Measurements from ENCODE around the gene ESCO1. TPM values are rescaled to one million over a fixed set of nuclear protein-coding genes. Genes with fewer than 3 reads are reported as not detected.

The ESCO1 gene
- total and polyA plus RNA-seq, 2 of the 13 experiments (the other 11 are each of a cell fraction or from before 2014, with no cell fraction given) = 6.3 to 19.4 TPM

- 0 out of 2 replicates have a peak, but pooled peaks have one; percentile 17 for TF ChIP-seq ZKSCAN1 (IDR thresholded peaks at IDR 0.05; ENCODE audit: low read length)
- TF ChIP-seq CAMTA2 (CRISPR knock-in tag; IDR thresholded peaks at IDR 0.05; ENCODE audit: borderline replicate concordance) = peak; percentile 58; the same call in 1 of the 2 replicates
- 0 out of 2 replicates have a peak, but pooled peaks have one; percentile 24 for TF ChIP-seq HNRNPL (IDR thresholded peaks at IDR 0.05; ENCODE audit: low read depth, low read length)
- TF ChIP-seq PAF1 (CRISPR knock-in tag; IDR thresholded peaks at IDR 0.05) = no peak
- no peak for TF ChIP-seq TRIM24 (CRISPR knock-in tag; IDR thresholded peaks at IDR 0.05)
- TF ChIP-seq, protein P1, sequence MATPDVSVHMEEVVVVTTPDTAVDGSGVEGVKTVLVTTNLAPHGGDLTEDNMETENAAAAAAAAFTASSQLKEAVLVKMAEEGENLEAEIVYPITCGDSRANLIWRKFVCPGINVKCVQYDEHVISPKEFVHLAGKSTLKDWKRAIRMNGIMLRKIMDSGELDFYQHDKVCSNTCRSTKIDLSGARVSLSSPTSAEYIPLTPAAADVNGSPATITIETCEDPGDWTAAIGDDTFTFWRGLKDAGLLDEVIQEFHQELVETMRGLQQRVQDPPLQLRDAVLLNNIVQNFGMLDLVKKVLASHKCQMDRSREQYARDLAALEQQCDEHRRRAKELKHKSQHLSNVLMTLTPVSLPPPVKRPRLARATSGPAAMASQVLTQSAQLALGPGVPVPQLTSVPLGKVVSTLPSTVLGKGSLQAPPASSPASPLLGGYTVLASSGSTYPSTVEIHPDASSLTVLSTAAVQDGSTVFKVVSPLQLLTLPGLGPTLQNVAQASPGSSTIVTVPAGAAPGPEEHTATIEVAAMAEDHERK (CRISPR knock-in tag; IDR thresholded peaks at IDR 0.05; ENCODE audit: low read depth) = no peak
- TF ChIP-seq E2F5 (CRISPR knock-in tag; conservative IDR thresholded peaks at IDR 0.05) = peak; percentile 20; the same call in 1 of the 2 replicates
- no peak for TF ChIP-seq ZNF605 (CRISPR knock-in tag; IDR thresholded peaks at IDR 0.05)
- no peak for TF ChIP-seq MEIS1 (CRISPR knock-in tag; IDR thresholded peaks at IDR 0.05; ENCODE audit: borderline replicate concordance)
- no peak; the same call in none of the 2 replicates for TF ChIP-seq CSRNP2 (CRISPR knock-in tag; conservative IDR thresholded peaks at IDR 0.05; ENCODE audit: low read depth)
- no peak for TF ChIP-seq NPAS2 (CRISPR knock-in tag; IDR thresholded peaks at IDR 0.05; ENCODE audit: borderline replicate concordance)
- TF ChIP-seq, protein P2, sequence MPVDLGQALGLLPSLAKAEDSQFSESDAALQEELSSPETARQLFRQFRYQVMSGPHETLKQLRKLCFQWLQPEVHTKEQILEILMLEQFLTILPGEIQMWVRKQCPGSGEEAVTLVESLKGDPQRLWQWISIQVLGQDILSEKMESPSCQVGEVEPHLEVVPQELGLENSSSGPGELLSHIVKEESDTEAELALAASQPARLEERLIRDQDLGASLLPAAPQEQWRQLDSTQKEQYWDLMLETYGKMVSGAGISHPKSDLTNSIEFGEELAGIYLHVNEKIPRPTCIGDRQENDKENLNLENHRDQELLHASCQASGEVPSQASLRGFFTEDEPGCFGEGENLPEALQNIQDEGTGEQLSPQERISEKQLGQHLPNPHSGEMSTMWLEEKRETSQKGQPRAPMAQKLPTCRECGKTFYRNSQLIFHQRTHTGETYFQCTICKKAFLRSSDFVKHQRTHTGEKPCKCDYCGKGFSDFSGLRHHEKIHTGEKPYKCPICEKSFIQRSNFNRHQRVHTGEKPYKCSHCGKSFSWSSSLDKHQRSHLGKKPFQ (CRISPR knock-in tag; IDR thresholded peaks at IDR 0.05; ENCODE audit: insufficient replicate concordance) = no peak
- 0 out of 2 replicates have a peak, but pooled peaks have one; percentile 28 for TF ChIP-seq PCBP1 (IDR thresholded peaks at IDR 0.05; ENCODE audit: borderline replicate concordance, low read depth, low read length)
- TF ChIP-seq HDAC1 (CRISPR knock-in tag; IDR thresholded peaks at IDR 0.05) = no peak; the same call in 1 of the 2 replicates
- 0 out of 2 replicates have a peak, but pooled peaks have one; percentile 34 for TF ChIP-seq AHR (CRISPR knock-in tag; IDR thresholded peaks at IDR 0.05)
- TF ChIP-seq NR2F1 (CRISPR knock-in tag; IDR thresholded peaks at IDR 0.05) = peak; percentile 63 to 79; a peak in 3 of 4 replicates
- no peak for TF ChIP-seq SOX5 (CRISPR knock-in tag; IDR thresholded peaks at IDR 0.05; ENCODE audit: borderline replicate concordance)
- no peak for TF ChIP-seq ZNF556 (CRISPR knock-in tag; IDR thresholded peaks at IDR 0.05; ENCODE audit: borderline replicate concordance)
- peak; percentile 23; the same call in 1 of the 2 replicates for TF ChIP-seq RARA (CRISPR knock-in tag; IDR thresholded peaks at IDR 0.05)
Observed at GRCh38 chr18:21599585-21600525, 649 bp downstream of the ESCO1 start (continued).
